GM23338 (cell line): ENCODE results near the gene PPP4R2.

Experiments used
- EZH2 ChIP-seq: fragments of 200-600 bp; sonication (generic); IDR thresholded peaks from one replicate; pipeline ENCODE4 v1.8.0; 2017; ENCODE audit warnings: antibody characterized with exemption, mild to moderate bottlenecking, low read depth; ENCODE audit not compliant: unreplicated experiment
- NANOG ChIP-seq: IDR thresholded peaks from 2 replicates; pipeline ENCODE4 v1.6.1; 2016; ENCODE audit warnings: antibody characterized with exemption, borderline replicate concordance

DNA sequence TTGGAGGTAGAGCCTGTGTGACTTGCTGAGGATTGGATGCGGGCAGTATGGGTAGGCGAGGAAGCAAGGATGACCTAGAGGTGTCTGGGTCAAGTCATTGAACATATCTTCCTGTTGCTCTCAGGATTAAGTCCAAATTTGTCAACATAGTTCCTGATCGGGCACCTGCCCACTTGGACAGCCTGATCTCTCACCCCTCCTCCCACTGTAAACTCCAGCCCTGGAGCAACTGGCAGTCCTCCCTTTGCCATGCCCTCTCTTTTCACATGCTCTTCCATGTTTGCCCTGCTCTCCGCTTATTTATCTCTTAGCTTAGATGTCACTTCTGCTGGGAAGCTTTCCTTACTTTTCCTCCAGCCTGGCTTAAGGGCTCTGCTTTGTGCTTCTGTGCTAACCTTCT is 47.6 kb upstream of the PPP4R2 start:
- TF ChIP-seq NANOG (no peak), EZH2 (no peak)
